Measurements from ENCODE around the gene MRC1.

Gene MRC1

GRCh38 chr10:17848646-17849045, 39.5 kb downstream of the MRC1 start:
- DNase-seq = no peak

GRCh38 chr10:17850501-17850900, 41.4 kb downstream of the MRC1 start:
- no peak for DNase-seq

- DNase-seq = peak; percentile 94
These were observed 42.5 kb downstream of the MRC1 start for GRCh38 chr10:17851611-17852010.

GRCh38 chr10:17854044-17854652, 45.0 kb downstream of the MRC1 start:
- peak; percentile 56 for DNase-seq

- no peak for DNase-seq
These were observed 47.9 kb downstream of the MRC1 start for GRCh38 chr10:17857040-17857439.

GRCh38 chr10:17859492-17860156, 50.5 kb downstream of the MRC1 start:
- DNase-seq = no peak

GRCh38 chr10:17861760-17862159, 52.6 kb downstream of the MRC1 start:
- DNase-seq = no peak

- DNase-seq = no peak
These were observed 56.2 kb downstream of the MRC1 start for GRCh38 chr10:17865351-17865750.

GRCh38 chr10:17866346-17866745, 57.2 kb downstream of the MRC1 start:
- no peak for DNase-seq

GRCh38 chr10:17867056-17867455, 57.9 kb downstream of the MRC1 start:
- DNase-seq = no peak

- DNase-seq = peak; percentile 24
These were observed 61.9 kb downstream of the MRC1 start for GRCh38 chr10:17871036-17871435.

- peak; percentile 55 for DNase-seq
These were observed 63.3 kb downstream of the MRC1 start for GRCh38 chr10:17872191-17873091.

GRCh38 chr10:17873946-17874345, 64.8 kb downstream of the MRC1 start:
- peak; percentile 13 for DNase-seq

GRCh38 chr10:17877121-17877520, 68.0 kb downstream of the MRC1 start:
- no peak for DNase-seq

- no peak for DNase-seq
These were observed 69.7 kb downstream of the MRC1 start for GRCh38 chr10:17878896-17879295.

- DNase-seq = no peak
These were observed 71.5 kb downstream of the MRC1 start for GRCh38 chr10:17880601-17881000.

- no peak for DNase-seq
These were observed 73.4 kb downstream of the MRC1 start for GRCh38 chr10:17882557-17882956.

- DNase-seq = no peak
These were observed 74.5 kb downstream of the MRC1 start for GRCh38 chr10:17883621-17884020.

GRCh38 chr10:17888189-17888588, 79.0 kb downstream of the MRC1 start:
- no peak for DNase-seq

GRCh38 chr10:17891435-17891834, 82.3 kb downstream of the MRC1 start:
- DNase-seq = no peak

- DNase-seq = no peak
These were observed 95.4 kb downstream of the MRC1 start for GRCh38 chr10:17904564-17904963.

GRCh38 chr10:17905491-17905890, 96.3 kb downstream of the MRC1 start:
- DNase-seq = peak; percentile 3

- no peak for DNase-seq
These were observed 96.9 kb downstream of the MRC1 start for GRCh38 chr10:17906002-17906401.

- DNase-seq = no peak
These were observed 98.5 kb downstream of the MRC1 start for GRCh38 chr10:17907641-17908040.

Measured in suppressor macrophage treated with lipopolysaccharide for 4 hours (primary cell).